ENCODE data around the gene MMS22L. TPM values are rescaled to one million over a fixed set of nuclear protein-coding genes. Genes with fewer than 3 reads are reported as not detected.

The MMS22L gene
- total RNA-seq (10 to 100 TPM; 12.4 to 13.2 TPM), polyA plus RNA-seq (1 to 10 TPM; 2.5 to 7.6 TPM)

- peaks cover 6 to 19% of the 10 kb centered on the region in 2 donors for H3K36me3 Mint-ChIP-seq
- H3K9me3 Mint-ChIP-seq = no peaks in the 10 kb centered on the region
- Histone ChIP-seq H3K4me3 (ENCODE audit: low read length in 2 of 2) (peak within 1 kb of the TSS; percentile 73 to 92), H3K36me3 (ENCODE audit: insufficient read depth, low read length) (no peaks in the 10 kb centered on the region), H3K27ac (ENCODE audit: low read depth, low read length) (peak within 1 kb of the TSS; percentile 64), H3K4me1 (ENCODE audit: insufficient read depth, low read length) (peaks cover 22% of the 10 kb centered on the region), H3K27me3 (ENCODE audit: insufficient read depth, low read length) (no peaks in the 10 kb centered on the region), H3K9me3 (ENCODE audit: control insufficient read depth in 1 of 2, low read length in 2 of 2) (no peaks in the 10 kb centered on the region)
- DNase-seq = peak; percentile 92 to 93 (median 93)
- POLR2A ChIA-PET (ENCODE audit: partially characterized antibody) = interaction anchor here (1.2 to 1.3 kb wide), 2 partner anchors 1664 to 1706 kb away, joined by 3 to 5 read pairs; partner anchors contain the start of gene MANEA
- H3K27ac Mint-ChIP-seq = peak within 1 kb of the TSS; percentile 86 to 96 (median 92)
- intact Hi-C loops (cut with micrococcal nuclease) = loop anchor here (1.0 to 5.0 kb wide), 6 partner anchors 358 to 1707 kb away; partner anchors contain the start of genes GPR63, KLHL32, NDUFAF4 and POU3F2
- peak within 1 kb of the TSS; percentile 92 to 98 (median 96) for H3K4me3 Mint-ChIP-seq
- peaks cover 16 to 37% (median 26%) of the 10 kb centered on the region in 4 donors for H3K4me1 Mint-ChIP-seq
- no peaks in the 10 kb centered on the region for H3K27me3 Mint-ChIP-seq
- CTCF ChIA-PET (ENCODE audit: partially characterized antibody) = no interaction called here
These were observed at the start of gene MMS22L for GRCh38 chr6:97282726-97283617. Gene MMS22L (minus strand): TSS chr6:97283216. CDS start chr6:97282477, 739 bp downstream.

- Histone ChIP-seq H3K4me1 (ENCODE audit: insufficient read depth, low read length) (no peaks in the 10 kb centered on the region), H3K27ac (ENCODE audit: low read depth, low read length) (no peak overlapping the region), H3K4me3 (ENCODE audit: low read length in 2 of 2) (no peak overlapping the region), H3K27me3 (ENCODE audit: insufficient read depth, low read length) (no peaks in the 10 kb centered on the region), H3K9me3 (ENCODE audit: control insufficient read depth in 1 of 2, low read length in 2 of 2) (no peaks in the 10 kb centered on the region), H3K36me3 (ENCODE audit: insufficient read depth, low read length) (no peaks in the 10 kb centered on the region)
- Mint-ChIP-seq H3K36me3 (no peaks in the 10 kb centered on the region), H3K9me3 (peaks cover 0 to 7% (median 1%) of the 10 kb centered on the region in 8 donors), H3K27me3 (peaks cover 0 to 5% of the 10 kb centered on the region in 2 donors), H3K4me1 (no peaks in the 10 kb centered on the region), H3K27ac (no peak overlapping the region), H3K4me3 (no peak overlapping the region)
- intact Hi-C loops (cut with micrococcal nuclease) = no loop called here
- ChIA-PET POLR2A (ENCODE audit: partially characterized antibody) (no interaction called here), CTCF (ENCODE audit: partially characterized antibody) (no interaction called here)
- DNase-seq = no peak
These were observed 39.8 kb upstream of the MMS22L start for GRCh38 chr6:97322811-97323210.

GRCh38 chr6:97322226-97322625, 39.2 kb upstream of the MMS22L start:
- H3K9me3 ChIP-seq (ENCODE audit: control insufficient read depth in 1 of 2, low read length in 2 of 2) = no peaks in the 10 kb centered on the region
- no peaks in the 10 kb centered on the region for H3K36me3 ChIP-seq (ENCODE audit: insufficient read depth, low read length)
- Mint-ChIP-seq H3K27ac (no peak overlapping the region), H3K36me3 (no peaks in the 10 kb centered on the region), H3K4me1 (no peaks in the 10 kb centered on the region), H3K4me3 (no peak overlapping the region), H3K27me3 (peaks cover 0 to 5% of the 10 kb centered on the region in 2 donors), H3K9me3 (peaks cover 0 to 2% (median 0%) of the 10 kb centered on the region in 8 donors)
- POLR2A ChIA-PET (ENCODE audit: partially characterized antibody) = no interaction called here
- intact Hi-C loops (cut with micrococcal nuclease) = no loop called here
- CTCF ChIA-PET (ENCODE audit: partially characterized antibody) = no interaction called here
- H3K4me1 ChIP-seq (ENCODE audit: insufficient read depth, low read length) = no peaks in the 10 kb centered on the region
- no peak for DNase-seq
- H3K4me3 ChIP-seq (ENCODE audit: low read length in 2 of 2) = no peak overlapping the region
- no peak overlapping the region for H3K27ac ChIP-seq (ENCODE audit: low read depth, low read length)
- H3K27me3 ChIP-seq (ENCODE audit: insufficient read depth, low read length) = no peaks in the 10 kb centered on the region

- Mint-ChIP-seq H3K27ac (no peak overlapping the region), H3K36me3 (no peaks in the 10 kb centered on the region), H3K4me1 (no peaks in the 10 kb centered on the region), H3K4me3 (no peak overlapping the region), H3K27me3 (peaks cover 0 to 2% of the 10 kb centered on the region in 2 donors), H3K9me3 (no peaks in the 10 kb centered on the region)
- ChIA-PET POLR2A (ENCODE audit: partially characterized antibody) (no interaction called here), CTCF (ENCODE audit: partially characterized antibody) (no interaction called here)
- no peak overlapping the region for H3K27ac ChIP-seq (ENCODE audit: low read depth, low read length)
- no peaks in the 10 kb centered on the region for H3K36me3 ChIP-seq (ENCODE audit: insufficient read depth, low read length)
- intact Hi-C loops (cut with micrococcal nuclease) = no loop called here
- H3K27me3 ChIP-seq (ENCODE audit: insufficient read depth, low read length) = no peaks in the 10 kb centered on the region
- no peak overlapping the region for H3K4me3 ChIP-seq (ENCODE audit: low read length in 2 of 2)
- no peak for DNase-seq
- no peaks in the 10 kb centered on the region for H3K4me1 ChIP-seq (ENCODE audit: insufficient read depth, low read length)
- H3K9me3 ChIP-seq (ENCODE audit: control insufficient read depth in 1 of 2, low read length in 2 of 2) = no peaks in the 10 kb centered on the region
These were observed 34.0 kb upstream of the MMS22L start for GRCh38 chr6:97316978-97317377.

- no peak overlapping the region for H3K27ac ChIP-seq (ENCODE audit: low read depth, low read length)
- CTCF ChIA-PET (ENCODE audit: partially characterized antibody) = no interaction called here
- H3K4me1 Mint-ChIP-seq = no peaks in the 10 kb centered on the region
- no peak overlapping the region for H3K27ac Mint-ChIP-seq
- no peak for DNase-seq
- H3K4me1 ChIP-seq (ENCODE audit: insufficient read depth, low read length) = no peaks in the 10 kb centered on the region
- H3K27me3 ChIP-seq (ENCODE audit: insufficient read depth, low read length) = no peaks in the 10 kb centered on the region
- H3K27me3 Mint-ChIP-seq = peaks cover 0 to 2% of the 10 kb centered on the region in 2 donors
- POLR2A ChIA-PET (ENCODE audit: partially characterized antibody) = no interaction called here
- H3K4me3 ChIP-seq (ENCODE audit: low read length in 2 of 2) = no peak overlapping the region
- intact Hi-C loops (cut with micrococcal nuclease) = no loop called here
- no peaks in the 10 kb centered on the region for H3K9me3 Mint-ChIP-seq
- no peaks in the 10 kb centered on the region for H3K36me3 Mint-ChIP-seq
- H3K4me3 Mint-ChIP-seq = no peak overlapping the region
- H3K36me3 ChIP-seq (ENCODE audit: insufficient read depth, low read length) = no peaks in the 10 kb centered on the region
- H3K9me3 ChIP-seq (ENCODE audit: control insufficient read depth in 1 of 2, low read length in 2 of 2) = no peaks in the 10 kb centered on the region
These were observed 29.2 kb upstream of the MMS22L start for GRCh38 chr6:97312241-97312640.

GRCh38 chr6:97306544-97307320, 23.7 kb upstream of the MMS22L start:
- Histone ChIP-seq H3K27me3 (ENCODE audit: insufficient read depth, low read length) (no peaks in the 10 kb centered on the region), H3K4me3 (ENCODE audit: low read length in 2 of 2) (no peak overlapping the region), H3K9me3 (ENCODE audit: control insufficient read depth in 1 of 2, low read length in 2 of 2) (no peaks in the 10 kb centered on the region), H3K36me3 (ENCODE audit: insufficient read depth, low read length) (no peaks in the 10 kb centered on the region), H3K4me1 (ENCODE audit: insufficient read depth, low read length) (no peaks in the 10 kb centered on the region), H3K27ac (ENCODE audit: low read depth, low read length) (no peak overlapping the region)
- Mint-ChIP-seq H3K4me3 (no peak overlapping the region), H3K36me3 (no peaks in the 10 kb centered on the region), H3K9me3 (no peaks in the 10 kb centered on the region), H3K27ac (no peak overlapping the region), H3K27me3 (peaks cover 6 to 8% of the 10 kb centered on the region in 2 donors), H3K4me1 (peaks cover 0 to 5% (median 0%) of the 10 kb centered on the region in 4 donors)
- ChIA-PET CTCF (ENCODE audit: partially characterized antibody) (interaction anchor here (0.9 kb wide), 1 partner anchor 11 kb away, joined by 3 read pairs; no protein-coding TSS in a partner anchor), POLR2A (ENCODE audit: partially characterized antibody) (no interaction called here)
- intact Hi-C loops (cut with micrococcal nuclease) = no loop called here
- DNase-seq = no peak

- peaks cover 0 to 5% (median 0%) of the 10 kb centered on the region in 4 donors for H3K4me1 Mint-ChIP-seq
- Histone ChIP-seq H3K27me3 (ENCODE audit: insufficient read depth, low read length) (no peaks in the 10 kb centered on the region), H3K4me1 (ENCODE audit: insufficient read depth, low read length) (no peaks in the 10 kb centered on the region), H3K27ac (ENCODE audit: low read depth, low read length) (no peak overlapping the region), H3K9me3 (ENCODE audit: control insufficient read depth in 1 of 2, low read length in 2 of 2) (no peaks in the 10 kb centered on the region), H3K36me3 (ENCODE audit: insufficient read depth, low read length) (no peaks in the 10 kb centered on the region), H3K4me3 (ENCODE audit: low read length in 2 of 2) (no peak overlapping the region)
- no peak overlapping the region for H3K4me3 Mint-ChIP-seq
- H3K27ac Mint-ChIP-seq = no peak overlapping the region
- intact Hi-C loops (cut with micrococcal nuclease) = no loop called here
- ChIA-PET CTCF (ENCODE audit: partially characterized antibody) (no interaction called here), POLR2A (ENCODE audit: partially characterized antibody) (no interaction called here)
- no peaks in the 10 kb centered on the region for H3K9me3 Mint-ChIP-seq
- DNase-seq = no peak
- H3K27me3 Mint-ChIP-seq = peaks cover 6 to 8% of the 10 kb centered on the region in 2 donors
- H3K36me3 Mint-ChIP-seq = no peaks in the 10 kb centered on the region
These were observed 22.5 kb upstream of the MMS22L start for GRCh38 chr6:97305414-97306066.
